ENCODE data around the gene IL23R.

DNA sequence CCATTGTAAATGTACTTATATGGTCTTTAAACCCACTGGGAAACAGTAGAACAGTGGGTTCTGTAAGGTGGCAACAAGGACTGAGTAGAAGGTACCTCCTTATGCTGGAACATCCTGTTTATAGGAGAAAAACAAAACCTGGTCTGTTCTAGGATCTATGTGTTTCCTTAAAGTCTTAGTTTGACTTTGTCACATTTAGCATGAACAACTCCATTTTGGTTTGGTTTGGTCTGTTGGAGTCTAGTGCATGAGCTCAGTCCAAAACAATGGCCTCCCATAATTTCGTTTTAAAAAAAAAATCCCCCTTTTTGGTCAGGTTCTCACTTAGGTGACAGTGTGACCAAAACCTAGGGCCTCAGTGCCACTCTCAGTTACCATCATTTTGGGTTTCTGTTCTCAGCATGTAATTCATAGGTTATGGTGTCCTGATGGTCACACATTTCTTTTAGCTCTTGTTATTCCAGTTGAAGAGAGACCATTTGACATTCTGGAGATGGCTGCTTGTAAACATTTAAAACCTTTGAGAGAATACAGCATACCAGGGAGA, 75.0 kb downstream of the IL23R start:
- TF ChIP-seq, protein P1, sequence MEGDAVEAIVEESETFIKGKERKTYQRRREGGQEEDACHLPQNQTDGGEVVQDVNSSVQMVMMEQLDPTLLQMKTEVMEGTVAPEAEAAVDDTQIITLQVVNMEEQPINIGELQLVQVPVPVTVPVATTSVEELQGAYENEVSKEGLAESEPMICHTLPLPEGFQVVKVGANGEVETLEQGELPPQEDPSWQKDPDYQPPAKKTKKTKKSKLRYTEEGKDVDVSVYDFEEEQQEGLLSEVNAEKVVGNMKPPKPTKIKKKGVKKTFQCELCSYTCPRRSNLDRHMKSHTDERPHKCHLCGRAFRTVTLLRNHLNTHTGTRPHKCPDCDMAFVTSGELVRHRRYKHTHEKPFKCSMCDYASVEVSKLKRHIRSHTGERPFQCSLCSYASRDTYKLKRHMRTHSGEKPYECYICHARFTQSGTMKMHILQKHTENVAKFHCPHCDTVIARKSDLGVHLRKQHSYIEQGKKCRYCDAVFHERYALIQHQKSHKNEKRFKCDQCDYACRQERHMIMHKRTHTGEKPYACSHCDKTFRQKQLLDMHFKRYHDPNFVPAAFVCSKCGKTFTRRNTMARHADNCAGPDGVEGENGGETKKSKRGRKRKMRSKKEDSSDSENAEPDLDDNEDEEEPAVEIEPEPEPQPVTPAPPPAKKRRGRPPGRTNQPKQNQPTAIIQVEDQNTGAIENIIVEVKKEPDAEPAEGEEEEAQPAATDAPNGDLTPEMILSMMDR (conservative IDR thresholded peaks at IDR 0.05; ENCODE audit: low read length), result no peak
- TF ChIP-seq EZH2phosphoT487 (IDR thresholded peaks at IDR 0.05; ENCODE audit: borderline replicate concordance, low read depth, low read length), result no peak

Measured in OCI-LY7 (cell line).